SK-N-MC (cell line): ENCODE data around the gene LPCAT3.

ENCODE experiments used
- EZH2 ChIP-seq: fragments of 200-600 bp; sonication (generic); IDR thresholded peaks from one replicate; pipeline ENCODE4 v1.6.1; 2017; ENCODE audit warnings: antibody characterized with exemption
- FOXP2 ChIP-seq: optimal IDR thresholded peaks from 2 replicates; pipeline ENCODE3; 2011; ENCODE audit warnings: mild to moderate bottlenecking, moderate library complexity; ENCODE audit not compliant: insufficient read depth; ENCODE audit errors: extremely low read length, control extremely low read depth
- POLR2AphosphoS5 ChIP-seq: IDR thresholded peaks from 2 replicates; pipeline ENCODE4 v1.6.1; 2012; ENCODE audit warnings: mild to moderate bottlenecking, low read depth, low read length, borderline replicate concordance

DNA sequence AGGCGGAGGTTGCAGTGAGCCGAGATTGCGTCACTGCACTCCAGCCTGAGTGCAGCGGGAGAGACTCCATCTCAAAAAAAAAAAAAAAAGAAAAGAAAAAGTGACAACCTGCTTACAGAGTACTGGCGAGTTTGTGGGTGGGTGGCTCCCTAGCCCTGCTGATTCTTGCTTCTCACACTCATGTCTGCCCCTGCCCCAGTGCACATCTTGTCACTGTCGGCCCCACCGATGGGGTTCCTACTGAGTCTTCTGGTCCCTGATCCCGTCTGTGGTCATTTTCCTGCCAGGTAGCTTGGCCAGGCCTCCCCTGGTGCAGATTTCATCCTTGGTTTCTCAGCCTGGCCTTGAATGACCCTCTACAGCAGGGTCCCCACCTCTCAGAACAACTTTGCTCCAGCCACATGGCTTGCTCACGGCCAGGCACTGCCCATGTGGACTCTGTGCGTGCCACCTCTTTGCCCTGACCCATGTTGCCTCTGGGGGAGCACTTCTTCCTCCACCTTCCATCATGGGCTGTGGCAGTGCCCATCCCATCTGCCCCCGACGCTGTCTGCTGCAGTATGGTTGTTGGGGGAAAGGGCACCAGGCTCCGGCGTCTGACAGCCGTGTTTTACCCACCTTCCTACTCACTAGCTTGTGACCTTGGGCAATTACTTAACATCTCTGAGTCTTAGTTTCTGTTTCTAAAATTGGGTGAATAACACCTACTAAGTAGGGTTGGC lies 69.2 kb downstream of the LPCAT3 start:
- no peak for TF ChIP-seq POLR2AphosphoS5
- TF ChIP-seq EZH2, result no peak
- no peak for TF ChIP-seq FOXP2
